Erythroblast (primary cell): Measurements from ENCODE around the gene DOCK4.

Experiments
- DNase-seq, 2 experiments: peaks; one replicate each; lab custom pipeline; 2025; lab: John Stamatoyannopoulos, UW
- GATA1 ChIP-seq: IDR thresholded peaks from 2 replicates; pipeline ENCODE4 v1.6.1; 2011; ENCODE audit warnings: low read depth, mild to moderate bottlenecking, control low read depth, low read length, moderate library complexity
- POLR2A ChIP-seq: IDR thresholded peaks from 2 replicates; pipeline ENCODE4 v1.6.1; 2011; ENCODE audit warnings: mild to moderate bottlenecking, low read length

DOCK4 gene

GRCh38 chr7:111836592-111836991 is 369.6 kb downstream of the DOCK4 start:
- TF ChIP-seq POLR2A (no peak), GATA1 (no peak)
- DNase-seq = no peak

- TF ChIP-seq POLR2A = no peak
- no peak for TF ChIP-seq GATA1
- no peak for DNase-seq
These were observed 371.1 kb downstream of the DOCK4 start for GRCh38 chr7:111835066-111835465.

- TF ChIP-seq GATA1 = no peak
- TF ChIP-seq POLR2A = no peak
- no peak for DNase-seq
These were observed 371.8 kb downstream of the DOCK4 start for GRCh38 chr7:111834367-111834766.

- no peak for DNase-seq
- no peak for TF ChIP-seq GATA1
These were observed 372.7 kb downstream of the DOCK4 start for GRCh38 chr7:111833466-111833865.

GRCh38 chr7:111832174-111832573 is 374.0 kb downstream of the DOCK4 start:
- TF ChIP-seq GATA1 = no peak
- no peak for TF ChIP-seq POLR2A
- DNase-seq = no peak

- no peak for TF ChIP-seq GATA1
- TF ChIP-seq POLR2A = no peak
- no peak for DNase-seq
These were observed 377.0 kb downstream of the DOCK4 start for GRCh38 chr7:111829221-111829620.

GRCh38 chr7:111827863-111828504 is 378.2 kb downstream of the DOCK4 start:
- no peak for DNase-seq
- TF ChIP-seq POLR2A (no peak), GATA1 (no peak)

- TF ChIP-seq GATA1 (no peak), POLR2A (no peak)
- DNase-seq = no peak
These were observed 381.2 kb downstream of the DOCK4 start for GRCh38 chr7:111825046-111825445.

GRCh38 chr7:111823826-111824225 is 382.4 kb downstream of the DOCK4 start:
- DNase-seq = no peak
- no peak for TF ChIP-seq POLR2A
- no peak for TF ChIP-seq GATA1

- no peak for DNase-seq
- TF ChIP-seq GATA1 (no peak), POLR2A (no peak)
These were observed 385.2 kb downstream of the DOCK4 start for GRCh38 chr7:111821046-111821445.

- no peak for DNase-seq
- TF ChIP-seq GATA1 (no peak), POLR2A (no peak)
These were observed 385.6 kb downstream of the DOCK4 start for GRCh38 chr7:111820621-111821020.

GRCh38 chr7:111820121-111820520 is 386.1 kb downstream of the DOCK4 start:
- TF ChIP-seq GATA1 (no peak), POLR2A (no peak)
- no peak for DNase-seq

- DNase-seq = no peak
- TF ChIP-seq POLR2A (no peak), GATA1 (no peak)
These were observed 390.8 kb downstream of the DOCK4 start for GRCh38 chr7:111815354-111815753.

- no peak for TF ChIP-seq GATA1
- no peak for TF ChIP-seq POLR2A
These were observed 392.9 kb downstream of the DOCK4 start for GRCh38 chr7:111813306-111813705.

GRCh38 chr7:111806232-111806631 is 400.0 kb downstream of the DOCK4 start:
- TF ChIP-seq POLR2A = no peak
- TF ChIP-seq GATA1 = no peak
- no peak for DNase-seq

More at GRCh38 chr7:111813306-111813705, 392.9 kb downstream of the DOCK4 start:
- DNase-seq = no peak
